Epithelial cell of esophagus (primary cell): Measurements from ENCODE around the gene NPFFR1.

Source experiments
- DNase-seq: peaks from one replicate; pipeline ENCODE4 v3.0.0; 2010; ENCODE audit warnings: low read depth
- H3K4me3 ChIP-seq: 2 replicates; pipeline ENCODE4 v1.5.1; 2011; ENCODE audit warnings: mild to moderate bottlenecking, low read length, control low read depth
- TF ChIP-seq, protein P1 (sequence below): IDR thresholded peaks from 2 replicates; pipeline ENCODE4 v1.5.1; 2011; ENCODE audit warnings: low read depth, mild to moderate bottlenecking, low read length, control low read depth, inconsistent platforms; ENCODE audit not compliant: insufficient read depth; ENCODE audit errors: missing control alignments

The NPFFR1 gene

DNA sequence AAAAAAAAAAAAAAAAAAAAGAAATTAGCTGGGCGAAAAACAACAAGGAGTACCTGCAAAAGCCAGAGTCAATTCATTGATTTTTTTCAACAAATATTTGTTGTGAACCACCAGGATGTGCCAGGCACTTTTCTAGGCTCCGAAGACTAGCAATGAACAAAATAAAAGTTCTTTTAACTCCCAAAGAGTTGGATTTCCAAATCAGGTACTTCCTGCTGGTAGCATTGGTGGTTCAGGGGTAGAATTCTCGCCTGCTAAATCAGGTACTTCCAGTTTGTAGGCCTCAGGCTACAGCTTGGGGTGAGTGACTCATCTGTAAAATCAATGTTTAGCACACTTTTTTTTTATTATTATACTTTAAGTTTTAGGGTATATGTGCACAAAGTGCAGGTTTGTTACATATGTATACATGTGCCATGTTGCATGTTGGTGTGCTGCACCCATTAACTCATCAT, 61.4 kb downstream of the NPFFR1 start:
- TF ChIP-seq, protein P1, sequence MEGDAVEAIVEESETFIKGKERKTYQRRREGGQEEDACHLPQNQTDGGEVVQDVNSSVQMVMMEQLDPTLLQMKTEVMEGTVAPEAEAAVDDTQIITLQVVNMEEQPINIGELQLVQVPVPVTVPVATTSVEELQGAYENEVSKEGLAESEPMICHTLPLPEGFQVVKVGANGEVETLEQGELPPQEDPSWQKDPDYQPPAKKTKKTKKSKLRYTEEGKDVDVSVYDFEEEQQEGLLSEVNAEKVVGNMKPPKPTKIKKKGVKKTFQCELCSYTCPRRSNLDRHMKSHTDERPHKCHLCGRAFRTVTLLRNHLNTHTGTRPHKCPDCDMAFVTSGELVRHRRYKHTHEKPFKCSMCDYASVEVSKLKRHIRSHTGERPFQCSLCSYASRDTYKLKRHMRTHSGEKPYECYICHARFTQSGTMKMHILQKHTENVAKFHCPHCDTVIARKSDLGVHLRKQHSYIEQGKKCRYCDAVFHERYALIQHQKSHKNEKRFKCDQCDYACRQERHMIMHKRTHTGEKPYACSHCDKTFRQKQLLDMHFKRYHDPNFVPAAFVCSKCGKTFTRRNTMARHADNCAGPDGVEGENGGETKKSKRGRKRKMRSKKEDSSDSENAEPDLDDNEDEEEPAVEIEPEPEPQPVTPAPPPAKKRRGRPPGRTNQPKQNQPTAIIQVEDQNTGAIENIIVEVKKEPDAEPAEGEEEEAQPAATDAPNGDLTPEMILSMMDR = no peak
- peak; percentile 94 for DNase-seq
- H3K4me3 ChIP-seq = no peak overlapping the region

DNA sequence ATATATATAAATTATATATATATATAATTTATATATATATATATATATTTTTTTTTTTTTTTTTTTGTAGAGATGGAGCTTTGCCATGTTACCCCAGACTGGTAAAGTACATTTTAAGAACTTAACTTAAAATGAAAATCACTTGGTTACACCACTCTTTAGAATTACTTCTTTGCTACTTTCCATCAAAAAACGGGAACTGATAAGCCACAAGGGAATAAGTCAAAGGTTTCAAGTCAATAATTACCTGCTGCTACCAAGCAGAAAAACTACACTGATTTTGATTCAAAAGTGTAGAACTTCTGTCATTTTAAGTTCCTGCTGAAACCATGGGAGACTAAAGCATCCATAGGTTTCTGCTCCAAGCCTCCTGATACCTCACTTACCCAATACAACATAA, 62.8 kb downstream of the NPFFR1 start:
- TF ChIP-seq, protein P1 = no peak
- no peak for DNase-seq

DNA sequence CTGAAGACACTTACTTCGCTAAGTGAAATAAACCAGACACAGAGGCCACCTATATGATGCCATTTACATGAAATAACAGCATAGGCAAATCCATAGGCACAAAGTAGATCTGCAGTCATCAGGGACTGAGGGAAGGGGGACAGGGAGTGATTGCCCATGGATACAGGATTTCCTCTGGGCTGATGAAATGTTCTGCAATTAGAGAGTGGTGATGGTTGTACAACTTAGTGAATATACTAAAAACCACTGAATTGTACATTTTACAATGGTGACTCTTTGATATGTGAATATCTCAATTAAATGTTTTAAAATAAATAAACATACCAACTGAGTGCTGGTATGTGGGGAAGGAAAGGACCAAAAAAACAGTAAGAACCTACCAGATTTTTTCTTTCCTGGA, 70.9 kb downstream of the NPFFR1 start:
- TF ChIP-seq, protein P1 = no peak
- no peak overlapping the region for H3K4me3 ChIP-seq
- DNase-seq = no peak

More for the DNA sequence above, 62.8 kb downstream of the NPFFR1 start:
- no peak overlapping the region for H3K4me3 ChIP-seq

DNA sequence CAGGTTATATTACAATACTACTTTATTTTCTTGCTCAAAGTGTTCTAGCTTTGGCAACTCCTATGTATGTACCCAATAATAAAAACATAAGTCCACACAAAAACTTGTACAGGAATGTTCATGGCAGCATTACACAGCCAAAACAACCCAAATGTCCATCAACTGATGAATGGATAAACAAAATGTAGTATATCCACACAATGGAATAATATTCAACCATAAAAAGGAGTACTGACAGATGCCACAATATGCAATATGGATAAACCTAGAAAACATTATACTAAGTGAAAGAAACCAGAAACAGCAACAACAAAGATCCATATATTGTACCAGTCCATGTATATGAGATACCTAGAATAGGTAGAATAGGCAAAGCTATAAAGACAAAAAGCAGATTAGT, 71.5 kb downstream of the NPFFR1 start:
- no peak for DNase-seq
- TF ChIP-seq, protein P1 = no peak
- no peak overlapping the region for H3K4me3 ChIP-seq

DNA sequence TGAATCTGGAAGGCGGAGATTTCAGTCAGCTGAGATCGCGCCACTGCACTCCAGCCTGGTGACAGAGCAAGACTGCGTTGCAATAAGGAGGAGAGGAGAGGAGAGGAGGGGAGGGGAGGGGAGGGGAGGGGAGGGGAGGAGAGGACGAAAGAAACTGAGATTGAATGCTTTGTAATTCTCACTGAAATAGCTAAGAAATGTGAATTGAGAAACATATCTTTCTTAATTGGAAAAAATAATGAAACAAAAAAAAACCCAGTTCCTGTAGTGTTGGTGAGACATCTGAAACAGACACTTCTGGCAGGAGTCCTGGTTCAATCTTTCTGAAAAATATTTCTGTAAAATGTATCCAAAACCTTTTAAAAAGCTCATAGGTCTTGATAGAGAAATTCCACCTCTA, 77.0 kb downstream of the NPFFR1 start:
- no peak for DNase-seq
- TF ChIP-seq, protein P1 = no peak
- no peak overlapping the region for H3K4me3 ChIP-seq

DNA sequence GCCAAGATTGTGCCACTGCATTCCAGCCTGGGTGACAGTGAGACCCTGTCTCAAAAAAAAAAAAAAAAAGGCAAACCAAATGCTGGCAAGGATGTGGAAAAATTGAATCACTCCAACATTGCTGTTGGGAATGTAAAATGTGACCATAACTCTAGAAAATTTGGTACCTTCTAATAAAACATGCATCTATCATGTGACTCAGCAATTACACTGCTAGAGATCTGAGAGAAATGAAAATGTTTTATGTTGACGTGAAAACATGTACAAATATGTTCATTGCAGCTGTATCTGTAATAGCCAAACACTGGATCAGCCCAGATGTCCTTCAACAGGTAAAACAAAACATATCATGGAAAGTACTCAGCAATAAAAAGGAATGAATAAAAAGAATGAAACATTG, 82.7 kb downstream of the NPFFR1 start:
- DNase-seq = no peak
- TF ChIP-seq, protein P1 = no peak
- no peak overlapping the region for H3K4me3 ChIP-seq

DNA sequence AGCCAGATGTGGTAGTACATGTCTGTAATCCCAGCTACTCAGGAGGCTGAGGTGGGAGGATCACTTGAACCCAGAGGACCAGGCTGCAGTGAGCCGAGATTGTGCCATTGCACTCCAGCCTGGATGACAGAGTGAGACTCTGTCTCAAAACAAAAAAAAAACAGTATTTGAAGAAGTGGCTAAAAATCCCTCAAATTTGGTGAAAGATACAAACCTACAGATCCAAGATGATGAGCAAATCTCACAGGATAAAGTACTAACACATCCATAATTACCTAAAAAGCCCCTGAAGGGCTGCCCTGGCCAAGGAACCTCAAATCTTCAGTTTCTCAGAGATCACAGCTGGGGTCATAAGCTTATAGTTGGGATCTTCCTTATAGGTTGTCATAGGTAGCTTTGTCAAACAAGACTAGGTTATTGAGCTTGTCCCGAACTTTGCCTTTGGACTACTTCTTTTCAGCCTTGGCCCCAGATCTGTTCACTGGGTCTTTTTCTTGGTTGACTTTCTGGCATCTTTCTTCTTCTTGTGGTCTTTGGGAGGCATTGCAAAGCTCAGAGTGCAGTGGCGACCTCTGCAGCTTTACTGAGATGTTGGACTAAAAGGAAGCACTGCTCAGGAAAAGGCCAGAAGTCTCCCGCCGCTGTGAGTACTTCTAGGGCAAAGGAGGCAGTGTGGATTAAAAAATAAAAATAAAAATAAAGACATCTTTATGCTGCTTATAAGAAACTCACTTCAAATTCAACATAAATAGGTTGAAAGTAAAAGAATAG, 84.9 kb downstream of the NPFFR1 start:
- DNase-seq = no peak
- TF ChIP-seq, protein P1 = no peak
- H3K4me3 ChIP-seq = no peak overlapping the region
